Coronary artery (tissue), 2 donors: Measurements from ENCODE around the gene CEMIP.
A peak's percentile ranks its signal among the peaks of the same experiment; 100 is the strongest.

Experiments
- DNase-seq: peaks from one replicate; pipeline ENCODE4 v3.0.0-alpha.2; 2017; ENCODE audit warnings: low spot score
- H3K27ac ChIP-seq, 2 donors: fragments of 200-600 bp; sonication (generic); one replicate each; pipeline ENCODE4 v1.5.1; 2016 to 2019
- H3K4me3 ChIP-seq: fragments of 200-600 bp; sonication (generic); 2 replicates; pipeline ENCODE4 v1.5.1; 2016; ENCODE audit warnings: mild to moderate bottlenecking, moderate library complexity
- CTCF ChIP-seq: fragments of 200-600 bp; sonication (generic); IDR thresholded peaks from one replicate; pipeline ENCODE4 v1.5.1; 2019; ENCODE audit warnings: antibody characterized with exemption

The CEMIP gene

DNA sequence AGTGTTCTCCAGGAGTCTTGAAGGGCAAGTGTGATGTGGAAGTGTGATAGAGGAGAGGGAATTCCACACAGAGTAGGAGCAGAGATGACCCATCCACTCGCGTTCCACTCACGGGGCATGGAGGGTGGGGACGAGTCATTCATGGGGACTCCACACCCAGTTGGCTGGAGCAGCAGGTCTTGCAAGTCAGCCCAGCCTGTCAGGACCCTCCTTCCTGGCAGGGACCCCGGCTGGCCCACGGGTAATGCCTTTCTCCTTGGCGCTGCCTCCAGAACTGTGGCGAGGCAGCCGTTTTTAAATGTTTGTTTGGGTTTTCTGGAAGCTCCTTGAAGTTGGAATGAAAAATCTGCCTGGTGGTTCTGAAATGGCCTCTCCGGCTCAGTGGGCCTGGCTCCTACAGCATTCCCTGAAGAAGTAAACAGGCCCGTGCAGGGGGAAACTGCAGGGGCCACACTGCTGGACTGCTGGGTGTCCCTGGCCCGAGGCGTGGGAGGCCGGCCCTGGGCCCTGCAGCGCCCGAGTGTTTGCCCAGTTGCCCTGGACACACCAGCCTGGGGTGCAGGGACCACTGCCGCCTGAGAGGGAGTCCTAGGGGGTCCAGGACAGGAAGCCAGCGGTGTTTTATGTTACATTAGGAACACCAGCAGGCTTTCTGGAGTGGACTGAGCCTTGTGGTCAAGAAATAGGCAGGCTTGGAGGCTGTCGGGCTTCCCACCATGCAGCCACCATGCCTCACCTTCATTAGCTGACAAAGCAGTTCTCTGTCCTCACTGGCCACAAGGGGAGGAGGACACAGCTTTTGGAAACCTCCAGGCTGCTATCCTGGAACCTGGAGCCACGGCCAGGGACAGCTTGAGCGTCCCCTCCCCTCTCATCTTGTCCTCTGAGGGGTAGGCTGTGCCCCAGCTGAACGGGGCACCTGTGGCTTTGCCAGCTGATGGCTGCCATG is 61.3 kb downstream of the CEMIP start:
- peak overlapping the region in 1 of 2 donors; percentile 55 for H3K27ac ChIP-seq
- DNase-seq: no peak
- TF ChIP-seq CTCF: no peak

DNA sequence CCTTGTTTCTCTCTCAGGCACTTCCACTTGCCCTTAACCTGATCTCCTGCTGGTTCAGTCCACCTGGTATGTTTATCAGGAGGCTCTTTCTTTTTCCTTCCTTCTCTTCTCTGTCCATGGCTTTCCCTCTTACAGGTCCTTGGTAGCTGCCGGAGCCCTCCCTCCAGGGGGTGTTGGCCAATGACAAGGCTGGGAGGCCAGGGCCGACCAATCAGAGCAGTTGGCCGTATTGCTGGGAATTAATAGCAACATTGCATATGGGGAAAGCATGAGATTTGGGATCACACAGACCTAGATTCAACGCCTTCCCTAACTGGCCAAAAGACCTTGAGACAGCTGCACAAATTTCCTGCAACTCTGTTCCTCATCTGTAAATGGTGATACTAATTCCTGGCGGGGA is 62.4 kb downstream of the CEMIP start:
- Histone ChIP-seq H3K27ac (no peak overlapping the region), H3K4me3 (no peak overlapping the region)
- DNase-seq: no peak
- no peak for TF ChIP-seq CTCF

More for the DNA sequence above, 61.3 kb downstream of the CEMIP start:
- H3K4me3 ChIP-seq: peak overlapping the region; percentile 38

GRCh38 chr15:80844011-80844732 is 65.0 kb downstream of the CEMIP start:
- Histone ChIP-seq H3K4me3 (no peak overlapping the region), H3K27ac (no peak overlapping the region)
- no peak for DNase-seq
- TF ChIP-seq CTCF: no peak

GRCh38 chr15:80846031-80846815 is 67.1 kb downstream of the CEMIP start:
- H3K4me3 ChIP-seq: no peak overlapping the region
- no peak overlapping the region for H3K27ac ChIP-seq
- no peak for DNase-seq
- TF ChIP-seq CTCF: no peak

DNA sequence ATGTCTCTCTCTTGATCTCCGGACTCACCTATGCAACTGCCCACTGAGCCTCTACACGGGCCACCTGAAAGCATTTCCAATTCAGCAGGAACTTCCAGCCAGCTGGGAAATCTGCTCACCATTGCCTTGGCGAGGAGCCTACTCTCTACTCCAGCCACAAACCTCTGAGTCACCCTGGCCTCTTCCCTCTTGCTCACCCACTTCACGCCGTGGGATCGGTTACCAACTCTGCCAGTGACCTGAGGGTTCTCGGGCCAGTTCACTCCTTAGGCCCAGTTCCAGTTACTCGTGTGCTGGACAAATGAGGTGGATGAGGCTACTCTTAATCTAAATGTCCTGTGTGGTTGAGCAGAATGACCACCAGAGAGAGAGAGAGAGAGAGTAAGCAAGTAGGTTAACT is 70.1 kb downstream of the CEMIP start:
- no peak for DNase-seq
- TF ChIP-seq CTCF: no peak
- Histone ChIP-seq H3K4me3 (no peak overlapping the region), H3K27ac (no peak overlapping the region)

DNA sequence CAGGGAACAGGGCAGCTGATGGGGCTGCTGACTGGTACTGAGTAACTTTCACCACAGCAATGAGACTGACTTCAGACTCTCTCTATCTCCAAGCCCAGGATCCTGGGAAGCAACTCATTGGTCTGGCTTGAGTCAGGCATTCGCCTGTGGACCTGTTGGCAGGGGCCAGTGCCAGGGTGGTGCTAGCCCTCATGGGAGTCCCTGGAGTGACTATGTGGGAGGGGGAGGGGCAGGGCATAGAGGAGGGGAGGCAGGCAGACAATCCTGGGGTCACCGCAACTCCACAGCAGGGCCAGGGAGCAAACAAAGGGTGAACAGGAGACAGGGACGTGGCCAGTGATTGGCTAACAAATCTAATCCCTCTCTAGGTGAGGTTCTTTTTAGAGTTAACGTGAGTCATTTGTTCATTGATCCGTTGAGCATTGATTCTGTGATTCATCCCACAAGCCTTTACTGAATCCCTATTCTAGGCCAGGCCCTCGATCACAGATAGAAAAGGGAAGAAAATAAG is 71.8 kb downstream of the CEMIP start:
- no peak overlapping the region for H3K27ac ChIP-seq
- H3K4me3 ChIP-seq: no peak overlapping the region
- no peak for DNase-seq
- TF ChIP-seq CTCF: no peak
